Fibroblast of skin of left quadriceps (primary cell): ENCODE measurements around the gene TMTC2.
"Not testable (repeated sequence)": the region's sequence is repeated elsewhere in the genome, so short reads cannot be mapped to it uniquely, and the experiment has no call there.

ENCODE experiments used
- DNase-seq, 2 experiments: peaks; one replicate each; pipeline ENCODE4 v3.0.0-alpha.2; 2013; ENCODE audit warnings: low read depth in 2 of 2

TMTC2 gene

GRCh38 chr12:82841487-82841904 lies 154.8 kb downstream of the TMTC2 start:
- peak in 1 of 2 experiments; percentile 27 for DNase-seq

- no peak for DNase-seq
Observed at GRCh38 chr12:82842480-82842879, 155.8 kb downstream of the TMTC2 start.

- DNase-seq, result not testable (repeated sequence)
Observed at GRCh38 chr12:82845076-82845475, 158.4 kb downstream of the TMTC2 start.

GRCh38 chr12:82848845-82849244 lies 162.1 kb downstream of the TMTC2 start:
- no peak for DNase-seq

- no peak for DNase-seq
Observed at GRCh38 chr12:82852529-82852928, 165.8 kb downstream of the TMTC2 start.

- no peak for DNase-seq
Observed at GRCh38 chr12:82855872-82856271, 169.2 kb downstream of the TMTC2 start.

- DNase-seq, result no peak
Observed at GRCh38 chr12:82857276-82857675, 170.6 kb downstream of the TMTC2 start.

- DNase-seq, result no peak
Observed at GRCh38 chr12:82857911-82858533, 171.3 kb downstream of the TMTC2 start.

GRCh38 chr12:82858534-82858917 lies 171.8 kb downstream of the TMTC2 start:
- no peak for DNase-seq

- peak in 1 of 2 experiments; percentile 19 for DNase-seq
Observed at GRCh38 chr12:82862069-82862841, 175.5 kb downstream of the TMTC2 start.

- DNase-seq, result no peak
Observed at GRCh38 chr12:82862876-82863649, 176.4 kb downstream of the TMTC2 start.

- no peak for DNase-seq
Observed at GRCh38 chr12:82866227-82866775, 179.6 kb downstream of the TMTC2 start.

- no peak for DNase-seq
Observed at GRCh38 chr12:82866946-82867345, 180.2 kb downstream of the TMTC2 start.

- DNase-seq, result no peak
Observed at GRCh38 chr12:82867762-82868500, 181.2 kb downstream of the TMTC2 start.

GRCh38 chr12:82870771-82871377 lies 184.2 kb downstream of the TMTC2 start:
- no peak for DNase-seq

GRCh38 chr12:82872088-82872487 lies 185.4 kb downstream of the TMTC2 start:
- DNase-seq, result no peak

GRCh38 chr12:82873309-82873708 lies 186.6 kb downstream of the TMTC2 start:
- no peak for DNase-seq

- DNase-seq, result no peak
Observed at GRCh38 chr12:82873951-82874350, 187.2 kb downstream of the TMTC2 start.

- DNase-seq, result peak in 1 of 2 experiments; percentile 16
Observed at GRCh38 chr12:82874945-82875344, 188.2 kb downstream of the TMTC2 start.

GRCh38 chr12:82876075-82876474 lies 189.4 kb downstream of the TMTC2 start:
- DNase-seq, result no peak

GRCh38 chr12:82877963-82878362 lies 191.3 kb downstream of the TMTC2 start:
- no peak for DNase-seq
